22Rv1 (cell line): ENCODE results near the gene ATG4B.

Experiments used
- ZFX ChIP-seq: fragments of 450-650 bp; IDR thresholded peaks from 2 replicates; pipeline ENCODE4 v1.6.1; 2017; ENCODE audit warnings: antibody characterized with exemption, borderline replicate concordance
- TF ChIP-seq, protein P1 (sequence below): fragments of 450-650 bp; IDR thresholded peaks from 2 replicates; pipeline ENCODE4 v1.5.1; 2017; ENCODE audit warnings: mild to moderate bottlenecking

DNA sequence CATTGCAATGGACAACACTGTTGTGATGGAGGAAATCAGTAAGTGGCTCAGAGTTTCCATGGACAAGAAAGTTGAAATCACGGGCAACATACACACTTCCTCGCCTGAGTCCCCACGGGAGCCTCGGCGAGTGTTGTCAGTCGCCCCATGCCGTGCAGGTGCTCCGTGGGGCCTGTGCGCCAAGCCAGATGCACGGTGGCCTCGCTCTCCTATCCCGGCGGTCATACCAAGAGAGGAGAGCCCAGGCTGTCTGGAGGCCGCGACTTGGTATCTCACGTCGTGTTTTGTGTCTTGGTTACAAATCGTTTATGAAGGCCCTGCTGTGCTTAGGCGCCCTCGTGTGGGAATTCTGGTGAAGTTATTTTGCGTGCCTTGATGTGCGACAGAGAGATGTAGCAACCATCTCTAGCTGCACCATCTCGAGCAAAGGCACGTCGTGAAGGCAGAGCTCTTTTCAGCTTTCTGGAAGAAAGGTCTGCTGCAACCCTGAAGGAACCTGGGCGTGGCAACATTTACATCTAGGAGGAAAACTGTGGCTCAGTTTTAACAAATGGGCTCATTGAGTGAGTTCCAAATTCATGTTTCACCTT, 21.8 kb downstream of the ATG4B start:
- TF ChIP-seq, protein P1, sequence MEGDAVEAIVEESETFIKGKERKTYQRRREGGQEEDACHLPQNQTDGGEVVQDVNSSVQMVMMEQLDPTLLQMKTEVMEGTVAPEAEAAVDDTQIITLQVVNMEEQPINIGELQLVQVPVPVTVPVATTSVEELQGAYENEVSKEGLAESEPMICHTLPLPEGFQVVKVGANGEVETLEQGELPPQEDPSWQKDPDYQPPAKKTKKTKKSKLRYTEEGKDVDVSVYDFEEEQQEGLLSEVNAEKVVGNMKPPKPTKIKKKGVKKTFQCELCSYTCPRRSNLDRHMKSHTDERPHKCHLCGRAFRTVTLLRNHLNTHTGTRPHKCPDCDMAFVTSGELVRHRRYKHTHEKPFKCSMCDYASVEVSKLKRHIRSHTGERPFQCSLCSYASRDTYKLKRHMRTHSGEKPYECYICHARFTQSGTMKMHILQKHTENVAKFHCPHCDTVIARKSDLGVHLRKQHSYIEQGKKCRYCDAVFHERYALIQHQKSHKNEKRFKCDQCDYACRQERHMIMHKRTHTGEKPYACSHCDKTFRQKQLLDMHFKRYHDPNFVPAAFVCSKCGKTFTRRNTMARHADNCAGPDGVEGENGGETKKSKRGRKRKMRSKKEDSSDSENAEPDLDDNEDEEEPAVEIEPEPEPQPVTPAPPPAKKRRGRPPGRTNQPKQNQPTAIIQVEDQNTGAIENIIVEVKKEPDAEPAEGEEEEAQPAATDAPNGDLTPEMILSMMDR = peak; percentile 85
- no peak for TF ChIP-seq ZFX
